Measurements from ENCODE around the gene SBF2.

DNA sequence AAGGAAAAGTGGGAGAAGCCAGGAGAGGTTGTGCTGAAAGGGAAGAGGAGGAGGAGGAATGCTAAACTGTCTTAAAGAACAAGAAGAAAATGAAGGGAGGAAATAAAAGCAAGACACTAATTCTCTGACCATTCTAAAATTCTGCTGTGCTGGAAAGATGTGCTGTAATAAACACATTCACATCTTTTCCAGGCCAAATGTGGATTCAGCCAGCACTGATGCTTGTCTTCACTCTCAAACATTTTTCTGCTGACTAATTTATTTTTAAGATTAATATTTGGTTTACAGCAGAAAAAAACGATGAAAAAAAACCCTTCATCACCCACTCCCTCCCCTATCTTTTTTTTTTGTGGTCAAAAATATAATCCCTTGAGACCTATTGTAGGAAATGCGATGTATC lies 406.5 kb downstream of the SBF2 start:
- TF ChIP-seq TAF1 (IDR thresholded peaks at IDR 0.05; ENCODE audit: low read depth, low read length) (no peak), PAX5 (IDR thresholded peaks at IDR 0.05; ENCODE audit: insufficient read depth, low read length, severe bottlenecking) (no peak), POLR2AphosphoS5 (IDR thresholded peaks at IDR 0.05; ENCODE audit: low read depth, low read length) (no peak), POLR2A (IDR thresholded peaks at IDR 0.05; ENCODE audit: low read depth, low read length) (no peak)
